ENCODE data around the gene C17orf50.

The C17orf50 gene

GRCh38 chr17:35780950-35781349 lies 20.3 kb downstream of the C17orf50 start:
- in situ Hi-C loops (cut with MboI; ENCODE audit: low sequenced_read_pairs), result no loop called here

GRCh38 chr17:35784895-35785294 lies 24.2 kb downstream of the C17orf50 start:
- in situ Hi-C loops (cut with MboI; ENCODE audit: low sequenced_read_pairs), result no loop called here

GRCh38 chr17:35786941-35787432 lies 26.3 kb downstream of the C17orf50 start:
- in situ Hi-C loops (cut with MboI; ENCODE audit: low sequenced_read_pairs), result no loop called here

- in situ Hi-C loops (cut with MboI; ENCODE audit: low sequenced_read_pairs), result no loop called here
Observed at GRCh38 chr17:35788477-35789368, 28.0 kb downstream of the C17orf50 start.

- in situ Hi-C loops (cut with MboI; ENCODE audit: low sequenced_read_pairs), result no loop called here
Observed at GRCh38 chr17:35790841-35791240, 30.2 kb downstream of the C17orf50 start.

- in situ Hi-C loops (cut with MboI; ENCODE audit: low sequenced_read_pairs), result no loop called here
Observed at GRCh38 chr17:35791681-35792350, 31.1 kb downstream of the C17orf50 start.

- in situ Hi-C loops (cut with MboI; ENCODE audit: low sequenced_read_pairs), result no loop called here
Observed at GRCh38 chr17:35793257-35793656, 32.6 kb downstream of the C17orf50 start.

- in situ Hi-C loops (cut with MboI; ENCODE audit: low sequenced_read_pairs), result no loop called here
Observed at GRCh38 chr17:35795007-35795870, 34.6 kb downstream of the C17orf50 start, which contains the start of gene MMP28. TSS of gene MMP28 (minus strand) at chr17:35795641. CDS start at chr17:35795377, 264 bp downstream.

GRCh38 chr17:35795871-35796265 lies 35.2 kb downstream of the C17orf50 start:
- in situ Hi-C loops (cut with MboI; ENCODE audit: low sequenced_read_pairs), result no loop called here

GRCh38 chr17:35796942-35797341 lies 36.3 kb downstream of the C17orf50 start:
- in situ Hi-C loops (cut with MboI; ENCODE audit: low sequenced_read_pairs), result no loop called here

GRCh38 chr17:35797370-35797769 lies 36.7 kb downstream of the C17orf50 start:
- in situ Hi-C loops (cut with MboI; ENCODE audit: low sequenced_read_pairs), result no loop called here

GRCh38 chr17:35797918-35798317 lies 37.2 kb downstream of the C17orf50 start:
- in situ Hi-C loops (cut with MboI; ENCODE audit: low sequenced_read_pairs), result no loop called here

GRCh38 chr17:35799942-35800341 lies 39.3 kb downstream of the C17orf50 start:
- in situ Hi-C loops (cut with MboI; ENCODE audit: low sequenced_read_pairs), result no loop called here

- in situ Hi-C loops (cut with MboI; ENCODE audit: low sequenced_read_pairs), result no loop called here
Observed at GRCh38 chr17:35801583-35802224, 41.0 kb downstream of the C17orf50 start.

- in situ Hi-C loops (cut with MboI; ENCODE audit: low sequenced_read_pairs), result no loop called here
Observed at GRCh38 chr17:35804658-35805192, 44.0 kb downstream of the C17orf50 start.

- in situ Hi-C loops (cut with MboI; ENCODE audit: low sequenced_read_pairs), result no loop called here
Observed at GRCh38 chr17:35807371-35808144, 46.9 kb downstream of the C17orf50 start.

GRCh38 chr17:35808240-35808961 lies 47.7 kb downstream of the C17orf50 start:
- in situ Hi-C loops (cut with MboI; ENCODE audit: low sequenced_read_pairs), result no loop called here

- in situ Hi-C loops (cut with MboI; ENCODE audit: low sequenced_read_pairs), result no loop called here
Observed at GRCh38 chr17:35808962-35809854, 48.5 kb downstream of the C17orf50 start, which contains the start of gene TAF15. TSS of gene TAF15 (plus strand) at chr17:35809484. CDS start at chr17:35809570, 86 bp downstream.
